ENCODE data around the gene NUP153.
"Not testable (repeated sequence)": the region's sequence is repeated elsewhere in the genome, so short reads cannot be mapped to it uniquely, and the experiment has no call there.

NUP153 gene

DNA sequence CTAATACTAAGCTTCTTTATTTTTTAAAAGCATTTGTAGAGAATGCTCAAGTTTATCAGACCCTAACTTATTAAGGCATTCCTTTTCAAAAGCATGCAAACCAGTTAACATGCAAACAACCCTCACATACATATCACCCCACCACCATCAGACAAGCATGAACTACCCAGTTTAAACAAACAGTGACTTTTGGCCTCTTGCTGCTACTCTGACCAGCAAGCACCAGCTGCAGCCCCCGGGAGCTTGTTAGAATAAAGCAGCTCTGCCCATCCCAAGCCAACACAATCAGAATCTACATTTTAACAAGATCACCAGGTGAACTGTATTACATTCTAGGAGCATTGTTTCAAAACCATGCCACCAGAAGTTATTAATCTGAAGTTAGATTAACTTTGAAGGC is 5.9 kb upstream of the NUP153 start:
- no peak for DNase-seq

DNA sequence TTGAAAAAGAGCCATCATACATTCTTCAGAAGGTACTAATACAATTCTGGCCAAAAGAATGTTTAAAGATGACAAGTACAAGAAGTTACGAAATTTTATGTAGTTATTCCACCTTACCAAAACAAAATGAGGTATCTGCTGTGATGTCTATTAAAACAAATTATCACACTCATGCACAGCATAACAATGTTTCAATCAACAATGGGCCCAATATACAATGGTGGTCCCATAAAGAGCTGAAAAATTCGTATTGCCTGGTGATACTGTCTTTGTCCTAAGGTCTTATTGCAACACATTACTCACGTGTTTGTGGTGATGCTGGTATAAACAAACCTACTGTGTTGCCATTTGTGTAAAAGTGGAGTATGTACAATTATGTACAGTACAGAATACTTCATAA is 3.6 kb upstream of the NUP153 start:
- peak; percentile 50 for DNase-seq

DNA sequence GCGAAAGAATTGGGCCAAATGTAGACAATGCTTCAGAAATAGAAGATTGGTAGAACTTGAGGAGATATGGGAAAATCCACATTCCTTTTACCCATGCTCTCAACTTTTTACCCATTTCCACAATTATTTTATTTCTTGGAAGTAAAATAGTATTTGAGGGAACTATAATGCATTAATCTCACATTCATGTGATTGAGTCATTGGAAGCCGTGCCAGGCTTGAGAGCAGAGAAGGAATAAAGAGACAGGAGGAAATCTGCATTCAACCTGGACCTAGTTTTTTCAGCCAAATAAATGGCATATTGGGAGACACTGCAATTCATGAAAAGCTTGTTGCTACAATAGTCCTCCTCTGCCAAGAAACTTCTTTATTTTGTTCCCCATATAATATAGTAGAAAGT is 2.8 kb upstream of the NUP153 start:
- DNase-seq: no peak

DNA sequence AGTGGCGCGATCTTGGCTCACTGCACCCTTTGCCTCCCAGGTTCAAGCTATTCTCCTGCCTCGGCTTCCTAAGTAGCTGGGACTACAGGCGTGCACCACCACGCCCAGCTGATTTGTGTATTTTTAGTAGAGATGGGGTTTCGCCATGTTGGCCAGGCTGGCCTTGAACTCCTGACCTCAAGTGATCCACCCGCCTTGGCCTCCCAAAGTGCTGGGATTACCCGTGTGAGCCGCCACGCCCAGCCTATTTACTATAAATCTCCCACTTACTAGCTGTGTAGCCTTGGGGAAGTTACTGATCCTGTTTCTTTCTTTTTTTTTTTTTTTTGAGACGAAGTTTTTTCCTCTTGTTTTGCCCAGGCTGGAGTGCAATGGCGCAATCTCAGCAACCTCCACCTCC is 1.3 kb upstream of the NUP153 start:
- not testable (repeated sequence) for DNase-seq

DNA sequence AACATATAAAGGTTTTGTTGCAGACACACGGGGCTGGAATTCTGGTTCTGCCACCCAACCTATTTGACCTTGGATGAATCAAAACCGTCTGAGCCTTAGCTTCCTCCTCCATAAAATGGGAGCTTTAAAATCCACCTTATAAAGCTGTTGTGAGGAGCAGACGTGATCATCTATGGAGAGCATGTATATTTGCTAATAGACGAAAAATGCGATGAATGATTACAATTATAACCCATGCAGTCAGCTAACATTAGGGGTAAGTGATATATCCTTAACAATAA is 586 bp upstream of the NUP153 start:
- DNase-seq: peak; percentile 41

DNA sequence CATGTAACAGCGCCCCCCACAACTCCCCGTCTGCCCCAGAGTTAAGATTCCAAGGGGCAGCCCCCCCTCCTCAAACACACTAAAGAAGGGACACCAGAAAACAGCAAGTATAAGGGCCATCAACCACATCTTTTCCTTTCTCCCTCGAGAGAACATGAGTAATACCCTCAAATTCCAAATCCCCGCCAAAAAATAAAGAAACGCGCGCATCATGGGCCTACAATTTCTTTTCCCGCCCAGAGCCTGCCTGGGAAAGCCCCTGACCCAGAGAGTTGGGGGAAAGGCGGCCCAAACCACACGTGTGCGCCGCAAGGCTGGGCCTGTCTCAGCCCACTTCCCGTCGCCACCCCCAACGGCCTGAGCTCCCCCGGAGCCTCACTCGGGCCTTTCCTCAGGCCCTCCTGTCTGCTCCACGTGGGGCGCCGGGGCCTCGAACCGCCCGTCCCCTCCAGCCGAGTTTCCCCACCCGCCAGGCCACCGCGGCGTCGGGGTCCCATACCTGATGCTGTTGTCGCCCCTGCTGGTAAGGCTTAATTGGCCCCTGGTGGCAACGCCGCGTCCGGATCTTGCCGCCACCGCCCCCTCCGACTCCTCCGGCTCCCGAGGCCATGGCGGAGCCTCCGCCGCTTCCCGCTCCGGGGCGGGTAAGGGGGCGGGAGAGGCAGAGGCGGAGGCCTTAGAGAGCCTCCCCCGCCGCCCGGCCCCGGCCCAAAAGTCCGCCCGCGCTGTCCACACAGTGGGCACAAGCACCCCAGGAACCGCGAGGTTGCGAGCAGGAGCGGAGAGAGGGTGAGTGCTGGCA is 746 bp downstream of the NUP153 start:
- peak; percentile 85 for DNase-seq

DNA sequence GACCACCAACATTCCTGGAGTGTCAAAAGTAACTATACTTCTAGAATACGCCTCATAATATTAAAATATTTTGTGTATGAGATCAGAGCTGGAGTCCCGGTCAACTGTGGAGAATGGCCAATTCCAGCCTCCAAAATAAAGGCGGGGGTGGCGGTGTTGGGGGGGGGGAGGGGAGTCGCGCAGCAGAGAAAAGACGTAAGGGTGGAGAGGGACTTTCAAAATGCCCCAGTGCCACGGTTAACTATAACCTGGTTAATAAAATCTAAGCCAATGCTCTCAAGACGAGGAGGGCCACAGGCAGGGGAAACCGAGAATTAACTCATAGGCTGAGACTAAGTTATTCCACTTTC is 1.3 kb downstream of the NUP153 start:
- DNase-seq: peak; percentile 53

DNA sequence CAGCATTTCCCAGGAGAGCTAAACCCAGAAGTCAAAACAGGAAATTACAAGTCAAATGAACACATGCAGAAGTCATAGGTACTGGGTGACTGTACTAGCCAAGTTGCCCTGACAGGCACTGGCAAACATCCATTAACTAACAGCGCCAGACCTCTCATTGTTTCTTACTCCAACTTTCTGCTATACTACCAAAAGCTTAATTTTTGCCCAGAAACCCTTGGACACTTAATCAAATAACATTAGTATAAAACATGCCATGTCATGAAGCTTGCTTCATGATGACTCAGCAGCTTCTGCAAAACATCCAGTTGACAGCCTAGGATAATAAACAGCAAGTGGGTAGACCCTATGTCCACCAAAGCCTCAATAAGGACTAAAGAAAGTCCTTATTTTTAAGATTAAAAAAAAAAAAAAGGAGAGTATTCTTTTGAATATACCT is 3.5 kb downstream of the NUP153 start:
- DNase-seq: peak; percentile 31

DNA sequence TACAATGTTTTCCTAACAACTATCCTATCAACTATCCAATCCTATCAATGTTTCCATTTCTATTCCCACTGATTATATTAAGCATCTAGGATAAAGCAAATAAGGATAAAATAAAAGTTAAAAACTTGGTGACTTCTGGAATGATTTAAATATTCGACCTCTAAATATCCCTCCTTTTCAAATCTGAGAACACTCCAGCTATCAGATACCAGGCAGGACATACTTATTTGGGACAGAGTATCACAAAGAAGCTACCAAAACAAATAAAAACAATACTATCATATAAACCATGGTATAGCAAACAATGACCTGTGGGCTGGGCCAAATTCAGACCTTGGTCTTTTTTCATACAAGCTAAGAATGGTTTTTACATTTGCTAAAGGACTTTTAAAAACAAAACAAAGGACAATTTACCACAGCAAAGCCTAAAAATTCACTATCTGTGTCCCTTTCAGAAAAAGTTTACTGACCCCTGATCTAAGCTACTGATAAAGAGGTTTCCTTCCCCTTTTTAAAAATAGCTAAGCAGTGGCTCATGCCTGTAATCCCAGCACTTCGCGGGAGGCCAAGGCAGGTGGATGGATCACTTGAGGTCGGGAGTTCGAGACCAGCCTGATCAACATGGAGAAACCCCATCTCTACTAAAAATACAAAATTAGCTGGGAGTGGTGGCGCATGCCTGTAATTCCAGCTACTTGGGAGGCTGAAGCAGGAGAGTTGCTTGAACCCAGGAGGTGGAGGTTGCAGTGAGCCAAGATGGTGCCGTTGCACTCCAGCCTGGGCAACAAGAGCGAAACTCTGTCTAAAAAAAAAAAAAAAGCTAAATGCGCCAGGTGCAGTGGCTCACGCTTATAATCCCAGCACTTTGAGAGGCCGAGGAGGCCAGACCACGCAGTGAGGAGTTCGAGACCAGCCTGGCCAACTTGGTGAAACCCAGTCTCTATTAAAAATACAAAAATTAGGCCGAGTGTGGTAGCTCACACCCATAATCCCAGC is 6.0 kb downstream of the NUP153 start:
- no peak for DNase-seq

DNA sequence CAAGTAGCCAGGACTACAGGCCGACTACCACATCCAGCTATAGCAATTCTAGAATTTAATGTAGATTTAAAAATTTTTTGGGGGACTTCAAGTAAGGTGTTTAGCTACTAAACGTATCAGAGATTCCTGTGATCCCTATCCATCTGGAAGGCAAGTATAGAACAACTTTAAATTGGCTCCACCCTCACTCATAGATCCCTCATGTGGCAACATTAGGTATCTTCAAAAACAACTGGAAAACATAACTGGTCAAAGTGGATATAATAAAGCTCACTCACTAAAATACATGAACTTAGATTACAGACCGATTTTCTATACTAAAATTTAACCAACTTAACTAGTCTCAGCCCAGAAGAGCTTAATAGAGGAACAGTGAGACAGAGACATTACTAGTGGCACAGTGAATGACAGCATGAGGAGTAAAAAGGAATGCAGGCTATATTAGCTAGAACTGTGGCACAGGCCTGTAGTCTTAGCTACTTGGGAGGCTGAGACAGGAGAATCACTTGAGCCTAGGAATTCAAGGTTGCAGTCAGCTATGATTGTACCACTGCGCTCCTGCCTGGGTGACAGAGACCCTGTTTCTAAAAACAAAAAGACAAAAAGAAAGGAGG is 14.7 kb downstream of the NUP153 start:
- no peak for DNase-seq

DNA sequence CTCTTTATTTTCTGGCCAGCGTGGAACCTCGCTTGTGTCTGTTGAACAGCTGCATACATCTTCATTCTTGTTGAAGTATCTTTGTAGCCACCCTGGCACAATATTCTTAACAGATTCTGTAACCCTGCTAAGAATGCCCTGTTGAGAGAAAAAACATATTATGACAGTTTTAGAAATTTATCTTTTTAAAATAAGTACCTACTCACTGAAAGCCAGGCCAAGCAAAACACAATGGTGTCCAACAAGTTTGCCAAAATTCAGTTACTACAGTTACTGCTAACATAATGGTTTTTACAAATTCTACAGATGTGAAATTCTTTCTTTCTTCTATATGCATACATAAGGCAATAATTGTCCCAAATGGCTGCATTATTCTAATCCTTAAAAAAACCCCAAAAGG is 18.2 kb downstream of the NUP153 start:
- no peak for DNase-seq

DNA sequence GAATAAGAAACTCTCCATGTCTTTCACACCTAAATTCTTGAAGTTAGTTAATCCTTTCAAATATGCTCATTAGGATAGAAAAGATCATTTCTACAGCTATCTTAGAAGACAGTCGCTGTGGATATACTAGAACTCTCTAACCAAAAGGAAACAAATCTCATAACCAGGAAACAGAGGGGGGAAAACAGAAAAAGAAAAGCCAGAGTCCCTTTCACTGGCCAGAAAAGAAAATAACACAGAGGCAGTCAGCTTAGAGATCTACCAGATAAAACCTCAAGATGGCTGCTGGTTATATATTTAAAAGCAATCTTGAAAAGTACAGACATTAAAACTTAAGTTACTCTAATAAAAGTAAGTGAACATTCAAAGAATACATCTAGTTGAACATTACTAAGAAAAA is 19.6 kb downstream of the NUP153 start:
- no peak for DNase-seq

DNA sequence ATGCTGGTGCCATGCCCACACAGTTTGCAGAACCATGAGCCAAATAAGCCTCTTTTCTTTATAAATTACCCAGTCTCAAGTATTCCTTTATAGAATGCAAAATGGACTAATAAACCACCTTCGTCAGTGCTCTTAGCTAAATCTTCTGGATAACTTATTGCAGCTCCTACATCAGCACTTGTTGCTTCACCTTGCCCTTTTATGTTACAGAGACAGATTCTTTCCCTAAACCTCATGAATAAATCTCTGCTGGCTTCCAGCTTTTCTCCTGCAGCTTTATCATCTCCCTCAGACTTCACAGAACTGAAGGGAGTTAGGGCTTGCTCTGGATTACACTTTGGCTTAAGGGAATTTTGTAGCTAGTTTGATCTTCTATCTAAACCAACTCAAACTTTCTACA is 22.6 kb downstream of the NUP153 start:
- DNase-seq: no peak

DNA sequence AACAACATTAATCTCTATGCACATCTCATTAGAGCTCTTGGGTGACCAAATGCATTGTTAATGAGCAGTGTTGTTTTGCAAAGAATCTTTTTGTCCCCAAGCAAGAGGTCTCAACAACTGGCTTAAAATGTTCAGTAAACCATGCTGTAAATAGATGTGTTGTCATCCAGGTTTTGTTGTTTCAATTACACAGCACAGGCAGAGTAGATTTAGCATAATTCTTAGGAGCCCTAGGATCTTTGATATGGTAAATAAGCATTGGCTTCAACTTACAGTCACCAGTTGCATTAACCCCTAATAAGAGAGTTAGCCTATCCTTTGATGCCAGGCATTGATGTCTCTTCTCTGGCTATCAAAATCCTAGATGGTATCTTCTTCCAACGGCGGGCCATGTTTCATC is 23.3 kb downstream of the NUP153 start:
- DNase-seq: no peak

DNA sequence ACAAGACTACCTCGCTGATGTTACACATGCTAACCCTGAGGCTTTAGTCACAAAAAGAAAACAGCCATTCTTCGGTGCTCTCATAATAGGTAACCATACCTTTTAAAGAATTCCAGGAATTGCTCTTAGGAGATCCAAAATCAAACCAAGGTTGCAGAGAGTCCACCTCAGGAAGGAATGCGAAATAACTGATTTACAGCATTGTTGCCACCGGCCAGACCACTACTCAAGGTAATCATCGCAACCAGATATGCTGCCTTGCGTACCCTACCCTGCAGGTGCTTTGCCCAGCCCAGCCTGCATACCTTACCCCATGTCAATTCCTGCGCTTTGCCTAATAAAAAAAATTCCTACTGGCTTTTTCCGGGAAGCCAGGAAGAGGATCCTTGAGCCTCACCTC is 27.0 kb downstream of the NUP153 start:
- no peak for DNase-seq

DNA sequence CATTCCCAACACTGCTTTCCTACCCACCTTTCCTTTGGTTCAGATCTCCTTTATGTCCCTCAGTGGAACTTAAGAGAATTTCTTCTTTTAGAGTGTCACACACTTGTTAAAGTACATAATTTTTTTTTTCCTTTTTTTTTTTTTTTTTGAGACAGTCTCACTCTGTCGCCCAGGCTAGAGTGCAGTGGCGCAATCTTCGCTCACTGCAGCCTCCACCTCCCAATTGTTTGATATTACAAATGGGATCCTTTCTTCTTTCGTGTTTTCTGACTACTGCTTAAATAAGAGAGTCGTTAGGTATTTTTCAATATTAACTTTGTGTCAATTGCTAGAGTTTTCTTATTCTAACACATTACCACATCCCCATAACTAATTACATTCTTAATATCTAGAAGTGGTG is 29.1 kb downstream of the NUP153 start:
- no peak for DNase-seq

DNA sequence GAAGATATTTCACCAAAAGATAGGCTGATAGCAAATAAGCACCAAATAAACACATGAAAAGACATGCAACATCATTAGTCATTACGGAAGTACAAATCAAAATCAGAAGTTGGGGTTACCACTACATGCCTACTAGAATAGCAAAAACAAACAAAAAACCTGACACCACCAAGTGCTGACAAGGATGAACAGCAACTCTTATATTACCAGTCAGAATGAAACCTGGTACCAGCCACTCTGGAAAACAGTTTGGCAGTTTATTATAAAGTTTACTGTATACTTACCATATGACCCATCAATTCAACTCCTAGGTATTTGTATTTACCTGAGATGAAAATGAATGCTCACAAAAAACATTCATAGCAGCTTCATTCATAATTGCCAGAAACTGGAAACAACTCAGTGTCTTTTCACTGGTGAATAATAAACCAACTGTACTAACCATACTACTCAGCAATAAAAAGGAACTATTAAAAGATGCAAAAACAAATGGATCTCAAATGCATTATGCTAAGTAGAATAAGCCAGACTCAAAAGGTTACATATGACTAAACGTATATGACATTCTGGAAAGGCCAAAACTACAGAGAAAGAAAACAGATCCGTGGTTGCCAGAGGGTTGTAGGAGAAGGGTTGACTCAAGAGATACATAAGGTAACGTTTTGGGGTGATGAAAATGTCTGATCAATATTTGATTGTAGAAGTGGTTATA is 33.0 kb downstream of the NUP153 start:
- DNase-seq: no peak

DNA sequence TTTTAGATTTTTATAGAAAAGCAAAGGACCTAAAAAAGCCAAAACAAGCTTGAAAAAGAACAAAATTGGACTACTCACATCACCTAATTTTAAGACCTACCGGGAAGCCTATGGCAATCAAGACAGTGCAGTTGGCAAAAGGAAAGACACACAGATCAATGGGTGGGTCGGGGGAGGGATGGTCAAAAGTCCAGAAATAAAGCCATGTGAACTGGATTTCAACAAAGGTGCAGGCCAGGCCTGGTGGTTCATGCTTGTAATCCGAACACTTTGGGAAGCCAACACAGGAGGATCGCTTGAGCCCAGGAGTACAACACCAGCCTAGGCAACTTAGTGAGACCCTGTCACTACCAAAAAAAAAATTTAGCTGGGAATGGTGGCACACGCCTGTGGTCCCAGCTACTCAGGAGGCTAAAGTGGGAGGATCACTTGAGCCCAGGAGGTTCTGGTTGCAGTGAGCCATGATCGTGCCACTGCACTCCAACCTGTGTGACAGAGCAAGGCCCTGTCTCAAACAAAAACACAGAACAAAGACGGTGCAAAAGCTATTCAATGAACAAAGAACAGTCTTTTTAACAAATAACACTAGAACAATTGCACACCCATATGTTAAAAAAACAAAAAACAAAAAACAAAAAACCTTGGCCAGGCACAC is 34.5 kb downstream of the NUP153 start:
- no peak for DNase-seq

DNA sequence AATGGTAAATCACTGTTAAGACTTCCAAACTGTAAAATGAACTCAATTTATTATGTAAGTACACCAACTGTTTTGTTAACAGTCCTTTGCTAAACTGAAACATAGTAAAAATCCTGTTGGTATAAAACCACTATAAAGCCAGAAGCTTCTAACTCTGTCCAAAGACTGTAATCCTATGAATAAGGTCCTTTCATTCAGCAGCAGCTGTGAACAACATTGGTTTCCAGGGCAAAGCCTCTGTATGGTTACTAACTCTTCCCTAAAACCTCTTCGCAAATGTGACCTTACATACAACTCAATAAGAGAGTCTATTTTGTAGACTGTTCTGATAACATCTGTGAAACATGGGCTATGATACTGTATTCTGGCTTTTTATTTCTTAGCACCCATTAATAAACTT is 40.1 kb downstream of the NUP153 start:
- DNase-seq: no peak

DNA sequence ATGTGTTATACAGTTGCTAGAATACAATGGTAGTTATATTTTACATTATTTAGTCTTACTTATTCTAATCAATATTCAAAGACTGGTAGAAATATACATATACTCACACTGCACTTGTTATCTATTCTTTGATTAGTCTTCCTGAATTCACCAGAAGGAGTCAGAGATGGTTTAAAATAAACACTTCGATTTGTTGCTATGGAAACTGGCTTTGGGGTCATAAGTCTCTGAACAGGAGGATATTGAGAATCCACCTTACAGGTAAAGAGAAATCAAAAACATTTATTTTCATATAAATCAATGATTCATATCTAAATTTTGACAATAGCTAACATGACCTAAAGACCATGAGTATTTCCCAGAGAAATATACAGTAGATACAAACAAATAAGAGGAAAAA is 41.6 kb downstream of the NUP153 start:
- no peak for DNase-seq

DNA sequence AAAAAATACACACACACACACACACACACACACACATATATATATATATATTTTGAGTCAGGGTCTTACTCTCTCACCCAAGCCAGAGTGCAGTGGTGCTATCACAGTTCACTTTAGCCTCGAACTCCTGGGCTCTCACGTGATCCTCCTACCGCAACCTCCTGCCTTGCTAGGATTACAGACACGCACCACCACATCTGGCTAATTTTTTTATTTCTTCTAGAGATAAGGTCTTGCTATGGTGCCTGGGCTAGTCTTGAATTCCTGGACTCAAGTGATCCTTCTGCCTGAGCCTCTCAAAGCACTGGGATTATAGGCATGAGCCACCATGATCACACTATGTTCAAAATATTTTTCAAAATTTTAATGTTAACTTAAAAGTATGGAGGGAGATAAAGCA is 43.5 kb downstream of the NUP153 start:
- no peak for DNase-seq

DNA sequence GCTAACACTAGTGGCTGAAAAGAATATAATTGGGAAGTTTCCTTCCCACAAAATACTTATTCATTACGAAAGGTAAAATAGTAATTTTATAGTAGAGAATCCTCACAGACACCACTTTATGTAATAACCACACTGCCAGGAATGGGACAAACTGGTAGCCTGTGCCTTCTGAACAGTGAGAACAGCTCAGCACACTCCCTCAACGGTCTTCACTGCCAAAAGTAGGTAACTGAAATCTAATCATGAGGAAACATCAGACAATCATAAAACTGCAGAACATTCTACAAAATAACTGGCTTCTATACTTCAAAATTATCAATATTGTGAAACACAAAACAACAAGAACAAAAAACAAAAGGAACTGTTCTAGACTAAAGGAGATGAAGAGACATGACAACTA is 44.1 kb downstream of the NUP153 start:
- DNase-seq: no peak

DNA sequence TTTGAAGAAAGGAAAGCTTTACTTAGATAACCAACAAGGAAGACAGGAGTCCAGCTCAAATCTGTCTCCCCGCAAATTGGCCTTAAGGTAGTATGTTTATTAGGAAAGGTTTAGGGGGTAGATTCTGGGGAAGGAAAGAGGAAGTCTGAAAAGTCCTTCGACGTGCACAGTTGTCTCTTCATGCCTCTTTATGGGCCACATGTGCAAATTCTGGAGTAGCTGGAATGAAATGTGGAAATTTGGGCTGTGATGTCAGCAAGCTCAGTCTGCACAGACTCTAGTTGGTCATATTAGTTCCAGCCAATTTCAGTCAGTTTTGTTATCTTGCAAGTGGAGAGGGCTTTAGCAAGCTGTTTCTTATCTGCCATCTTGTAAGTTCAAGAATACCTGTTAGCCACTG is 50.1 kb downstream of the NUP153 start:
- no peak for DNase-seq

Measured in DMS53 (cell line).